ENCODE measurements around the gene NDUFA8. TPM values are rescaled to one million over a fixed set of nuclear protein-coding genes. Genes with fewer than 3 reads are reported as not detected.

The NDUFA8 gene
- total and polyA plus RNA-seq, 2 of the 4 experiments (the other 2 are of a cell fraction), result 45.2 to 98.1 TPM

- no TSS peak for BruUV-seq (replicated peaks)
- H2AFZ ChIP-seq (replicated peaks; ENCODE audit: low read length, poor library complexity), result no peak overlapping the region
- H2AK9ac ChIP-seq (replicated peaks; ENCODE audit: low read depth, low read length, poor library complexity), result no peak overlapping the region
- H3K9me1 ChIP-seq (ENCODE audit: insufficient read depth, low read length), result peaks cover 10% of the 10 kb centered on the region
- in situ Hi-C loops (cut with MboI; ENCODE audit: low sequenced_read_pairs) (no loop called here), dilution Hi-C loops (cut with HindIII; ENCODE audit: low sequenced_read_pairs, unreplicated experiment) (no loop called here), intact Hi-C loops (cut with micrococcal nuclease) (no loop called here)
- ChIA-PET CTCF (interaction anchor here (1.3 kb wide), 1 partner anchor 221 kb away, joined by 5 read pairs; no protein-coding TSS in a partner anchor), POLR2A (ENCODE audit: unreplicated experiment) (no interaction called here)
- H3K9me3 ChIP-seq (ENCODE audit: control insufficient read depth, insufficient read depth, low read length), result no peaks in the 10 kb centered on the region
- H3K36me3 ChIP-seq (ENCODE audit: control insufficient read depth, insufficient read depth, low read length), result no peaks in the 10 kb centered on the region
- H3K14ac ChIP-seq (replicated peaks; ENCODE audit: low read depth, low read length), result no peak overlapping the region
- ATAC-seq (ENCODE audit: low read depth), result no peak
- H4K5ac ChIP-seq (ENCODE audit: low read depth, low read length), result no peak overlapping the region
- H4K8ac ChIP-seq (ENCODE audit: low read depth in 2 of 2, low read length in 2 of 2), result no peak overlapping the region
- H2BK20ac ChIP-seq (ENCODE audit: low read depth, low read length), result no peak overlapping the region
- H3K23ac ChIP-seq (ENCODE audit: low read depth, low read length), result no peak overlapping the region
- H2BK120ac ChIP-seq (ENCODE audit: low read depth, low read length), result no peak overlapping the region
- peaks cover 4% of the 10 kb centered on the region; the same call in 1 of the 2 replicates for H3K27me3 ChIP-seq (ENCODE audit: control insufficient read depth, insufficient read depth, low read length)
- no peak overlapping the region for H4K91ac ChIP-seq (ENCODE audit: insufficient read depth, low read depth, low read length)
- TF ChIP-seq MAZ (IDR thresholded peaks at IDR 0.05; ENCODE audit: borderline replicate concordance, low read depth, low read length) (no peak), CEBPB (IDR thresholded peaks at IDR 0.05; ENCODE audit: low read depth, low read length) (no peak), BHLHE40 (IDR thresholded peaks at IDR 0.05; ENCODE audit: low read depth, low read length) (no peak), POLR2A (IDR thresholded peaks at IDR 0.05; ENCODE audit: low read depth, low read length) (no peak), MXI1 (IDR thresholded peaks at IDR 0.05; ENCODE audit: borderline replicate concordance, low read depth, low read length) (no peak), RAD21 (IDR thresholded peaks at IDR 0.05; ENCODE audit: low read length) (no peak)
- H3K18ac ChIP-seq (ENCODE audit: low read depth, low read length), result no peak overlapping the region
- 0 out of 2 replicates have a peak overlapping the region, but pooled peaks have one; percentile 20 for H2AK5ac ChIP-seq (ENCODE audit: low read depth, low read length)
- 52% methylated on average over 3 of the region's 7 CpGs; no CpG with 5 or more reads in 1 of the 2 experiments for WGBS, 2 experiments (ENCODE audit: extremely low coverage in 2 of 2, insufficient read length in 1 of 2)
- no peak overlapping the region for H3K27ac ChIP-seq (ENCODE audit: insufficient read depth, low read length)
- H4K20me1 ChIP-seq (ENCODE audit: insufficient read depth, low read length), result no peaks in the 10 kb centered on the region
- peaks cover 13% of the 10 kb centered on the region for H3K4me1 ChIP-seq (ENCODE audit: control insufficient read depth, insufficient read depth, low read length)
- no peak overlapping the region for H2BK15ac ChIP-seq (ENCODE audit: low read depth, low read length)
- H3K9ac ChIP-seq (ENCODE audit: low read depth, low read length), result no peak overlapping the region
- no peak for DNase-seq
- no peak overlapping the region for H3K4me2 ChIP-seq (ENCODE audit: low read depth, low read length)
- no peak overlapping the region for H3K56ac ChIP-seq (ENCODE audit: extremely low read depth, insufficient read depth, low read length)
- no peak overlapping the region for H2BK5ac ChIP-seq (ENCODE audit: low read depth, low read length, poor library complexity, severe bottlenecking)
- no peak overlapping the region for H3K4me3 ChIP-seq (ENCODE audit: insufficient read depth, low read depth, low read length)
- H3K4ac ChIP-seq (ENCODE audit: low read depth, low read length), result no peak overlapping the region
- H3K79me1 ChIP-seq (ENCODE audit: low read depth in 1 of 2, low read length in 2 of 2), result no peaks in the 10 kb centered on the region
Measured at GRCh38 chr9:122128969-122129343, 30.6 kb downstream of the NDUFA8 start.

All from IMR-90 (cell line).